HG03095 (cell line): ENCODE data around the gene AKAP17A.
A peak's percentile ranks its signal among the peaks of the same experiment; 100 is the strongest.
"Not testable (repeated sequence)": the region's sequence is repeated elsewhere in the genome, so short reads cannot be mapped to it uniquely, and the experiment has no call there.

Experiments
- ATAC-seq: cut with Tn5 transposase; IDR thresholded peaks from one replicate; pipeline ENCODE4 v1.9.1; 2021; ENCODE audit warnings: moderate library complexity; ENCODE audit not compliant: unreplicated experiment

AKAP17A gene

DNA sequence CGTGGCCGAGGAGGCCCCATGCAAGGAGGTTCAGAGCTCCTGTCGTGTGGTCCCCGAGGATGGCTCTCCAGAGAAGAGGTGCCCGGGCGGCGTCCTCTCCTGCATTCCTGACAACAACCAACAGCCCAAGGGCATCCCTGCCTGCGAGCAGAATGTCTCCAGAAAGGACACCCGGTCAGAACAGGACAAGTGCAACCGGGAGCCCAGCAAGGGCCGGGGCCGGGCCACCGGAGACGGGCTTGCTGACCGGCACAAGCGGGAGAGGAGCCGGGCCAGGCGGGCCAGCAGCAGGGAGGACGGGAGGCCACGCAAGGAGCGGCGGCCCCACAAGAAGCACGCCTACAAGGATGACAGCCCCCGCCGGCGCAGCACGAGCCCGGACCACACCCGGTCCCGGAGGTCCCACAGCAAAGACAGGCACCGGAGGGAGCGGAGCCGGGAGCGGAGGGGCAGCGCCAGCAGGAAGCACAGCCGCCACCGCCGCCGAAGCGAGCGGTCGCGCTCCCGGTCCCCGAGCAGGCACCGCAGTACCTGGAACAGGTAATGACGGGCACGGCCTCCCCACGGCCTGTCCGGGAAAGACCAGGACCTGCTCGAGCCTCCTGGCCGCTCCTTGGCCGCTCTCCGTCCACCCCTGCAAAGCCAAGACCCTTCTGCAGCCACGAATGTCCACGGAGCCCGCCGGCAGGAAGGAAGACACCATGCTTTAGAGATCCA is 9.8 kb downstream of the AKAP17A start:
- ATAC-seq, result no peak

DNA sequence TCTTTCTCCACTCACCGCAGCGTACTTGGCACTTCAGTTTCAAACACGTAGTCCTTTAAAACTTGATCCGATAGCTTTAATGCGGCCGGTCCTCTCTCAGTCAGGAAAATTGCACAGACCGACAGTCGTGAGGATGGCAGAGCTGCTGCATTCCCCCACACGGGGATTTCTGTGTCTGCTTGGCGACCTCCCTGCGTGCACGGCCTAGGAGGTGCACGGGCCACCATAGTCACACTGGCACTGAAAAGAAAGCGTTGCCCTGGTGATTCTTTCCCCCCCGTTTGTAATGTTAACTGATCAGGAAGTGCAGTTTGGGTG is 10.3 kb downstream of the AKAP17A start:
- ATAC-seq, result no peak

DNA sequence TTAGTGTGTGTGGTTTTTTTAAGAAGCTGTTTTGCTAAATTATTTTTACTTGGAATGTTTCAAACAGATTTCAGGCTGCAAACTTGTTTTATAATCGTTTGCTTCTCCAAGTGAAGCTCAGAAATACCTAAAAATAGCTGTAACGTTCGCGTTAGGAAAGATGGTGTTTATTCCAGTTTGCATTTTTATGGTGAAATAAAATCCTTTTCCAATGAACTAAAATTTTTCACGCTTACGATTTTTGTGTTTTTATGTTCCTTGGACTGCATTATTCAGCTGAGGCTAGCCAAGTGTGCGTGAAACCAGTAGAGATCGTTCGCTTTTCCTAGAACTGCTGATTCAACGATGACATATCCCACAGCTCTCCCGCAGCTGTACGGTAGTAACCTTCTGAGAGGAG is 10.9 kb downstream of the AKAP17A start:
- ATAC-seq, result no peak

- no peak for ATAC-seq
These were observed 15.1 kb downstream of the AKAP17A start for GRCh38 chrX:1606496-1606895.

DNA sequence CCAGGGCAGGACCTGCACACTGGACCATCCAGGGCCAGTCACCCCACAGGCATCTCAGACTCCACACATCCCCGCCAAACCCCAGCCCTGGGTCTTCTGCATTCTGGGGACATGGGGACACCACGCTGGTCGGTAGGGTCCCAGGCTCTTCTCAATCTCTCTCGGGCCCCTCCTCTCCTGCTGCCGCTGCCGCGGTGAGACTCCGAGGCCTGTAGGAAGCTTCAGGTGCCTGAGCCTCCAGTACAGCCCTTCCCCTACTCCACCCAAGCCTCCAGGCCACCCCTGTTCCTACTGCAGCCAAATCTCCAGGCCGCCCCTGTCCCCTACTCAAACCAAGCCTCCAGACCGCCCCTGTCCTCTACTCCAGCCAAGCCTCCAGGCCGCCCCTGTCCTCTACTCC is 17.9 kb downstream of the AKAP17A start:
- ATAC-seq, result no peak

- ATAC-seq, result no peak
These were observed 18.4 kb downstream of the AKAP17A start for GRCh38 chrX:1609762-1610161.

GRCh38 chrX:1610166-1610565 is 18.8 kb downstream of the AKAP17A start:
- ATAC-seq, result peak; percentile 65

GRCh38 chrX:1610736-1611135 is 19.3 kb downstream of the AKAP17A start:
- ATAC-seq, result no peak

- ATAC-seq, result no peak
These were observed 21.4 kb downstream of the AKAP17A start for GRCh38 chrX:1612641-1613286.

- no peak for ATAC-seq
These were observed 23.5 kb downstream of the AKAP17A start, which contains the start of gene ASMT for GRCh38 chrX:1614927-1615326. TSS of gene ASMT (plus strand) at chrX:1615059. CDS start at chrX:1615200, 141 bp downstream.

DNA sequence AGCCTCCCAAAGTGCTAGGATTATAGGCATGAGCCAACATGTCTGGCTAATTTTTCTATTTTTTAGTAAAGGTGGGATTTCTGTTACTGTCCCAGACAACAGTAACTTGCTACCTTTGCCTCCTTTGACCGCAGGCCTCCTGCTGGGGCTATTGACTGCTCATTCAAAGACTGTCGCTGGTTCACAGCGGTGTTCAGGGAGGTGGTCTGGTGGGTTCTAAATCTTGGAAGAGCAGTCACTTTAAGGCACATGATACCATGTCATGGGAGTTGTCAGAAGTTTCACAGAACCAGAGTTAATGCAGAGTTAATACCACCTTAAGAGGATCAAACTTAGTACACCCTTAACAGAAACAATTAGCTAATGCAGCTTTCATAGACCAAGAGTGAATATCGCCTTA is 27.3 kb downstream of the AKAP17A start:
- ATAC-seq, result no peak

DNA sequence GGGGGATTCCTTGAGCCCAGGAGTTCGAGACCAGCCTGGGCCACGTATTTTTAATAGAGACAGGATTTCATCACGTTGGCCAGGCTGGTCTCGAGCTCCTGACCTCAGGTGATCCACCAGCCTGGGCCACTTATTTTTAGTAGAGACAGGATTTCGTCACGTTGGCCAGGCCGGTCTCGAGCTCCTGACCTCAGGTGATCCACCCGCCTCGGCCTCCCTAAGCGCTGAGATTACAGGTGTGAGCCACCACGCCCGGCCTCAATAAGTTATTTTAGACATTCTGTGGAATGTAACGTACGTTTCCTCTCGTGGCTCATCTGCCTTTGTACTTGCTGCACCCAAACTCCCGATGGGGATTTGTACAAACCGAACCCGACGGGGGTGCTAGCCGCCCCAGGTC is 32.3 kb downstream of the AKAP17A start:
- ATAC-seq, result no peak

- ATAC-seq, result not testable (repeated sequence)
These were observed 32.9 kb downstream of the AKAP17A start for GRCh38 chrX:1624158-1624860.

DNA sequence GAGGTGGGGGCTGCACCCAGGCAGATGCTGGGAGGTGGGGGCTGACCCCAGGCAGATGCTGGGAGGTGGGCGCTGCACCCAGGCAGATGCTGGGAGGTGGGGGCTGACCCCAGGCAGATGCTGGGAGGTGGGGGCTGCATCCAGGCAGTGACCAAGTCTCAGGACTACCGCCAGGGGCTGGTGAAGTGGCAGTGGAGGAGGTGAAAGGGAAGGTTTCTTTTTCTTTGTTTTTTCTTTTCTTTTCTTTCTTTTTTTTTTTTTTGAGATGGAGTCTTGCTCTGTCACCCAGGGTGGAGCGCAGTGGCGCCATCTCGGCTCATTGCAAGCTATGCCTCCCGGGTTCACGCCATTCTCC is 33.4 kb downstream of the AKAP17A start:
- not testable (repeated sequence) for ATAC-seq

- no peak for ATAC-seq
These were observed 37.8 kb downstream of the AKAP17A start for GRCh38 chrX:1629244-1629643.

- ATAC-seq, result no peak
These were observed 54.6 kb downstream of the AKAP17A start for GRCh38 chrX:1646009-1646408.

DNA sequence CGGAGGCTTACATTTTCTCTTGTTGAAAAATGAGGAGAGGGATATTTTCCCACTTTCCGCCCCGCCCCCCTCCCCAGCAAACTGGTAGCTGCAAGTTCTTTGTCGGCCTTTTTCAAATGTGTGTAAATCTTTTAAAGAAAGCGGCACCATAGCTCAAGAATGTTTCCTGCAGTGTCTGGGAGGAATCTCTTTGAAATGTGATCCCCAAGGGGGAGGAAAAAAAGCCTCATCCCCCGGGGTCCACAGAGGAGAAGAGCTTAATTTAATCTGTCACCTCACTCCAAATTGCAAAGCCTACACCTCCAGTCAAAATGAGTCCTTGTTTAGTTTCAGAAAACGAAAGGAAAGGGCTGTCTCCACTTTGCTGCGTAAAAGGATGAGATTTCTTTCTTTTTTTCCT is 58.2 kb downstream of the AKAP17A start:
- ATAC-seq, result no peak
